ENCODE measurements around the gene ADAMTS14.
A peak's percentile ranks its signal among the peaks of the same experiment; 100 is the strongest.

The ADAMTS14 gene

GRCh38 chr10:70688828-70689227, 16.5 kb downstream of the ADAMTS14 start:
- TF ChIP-seq, protein P1, sequence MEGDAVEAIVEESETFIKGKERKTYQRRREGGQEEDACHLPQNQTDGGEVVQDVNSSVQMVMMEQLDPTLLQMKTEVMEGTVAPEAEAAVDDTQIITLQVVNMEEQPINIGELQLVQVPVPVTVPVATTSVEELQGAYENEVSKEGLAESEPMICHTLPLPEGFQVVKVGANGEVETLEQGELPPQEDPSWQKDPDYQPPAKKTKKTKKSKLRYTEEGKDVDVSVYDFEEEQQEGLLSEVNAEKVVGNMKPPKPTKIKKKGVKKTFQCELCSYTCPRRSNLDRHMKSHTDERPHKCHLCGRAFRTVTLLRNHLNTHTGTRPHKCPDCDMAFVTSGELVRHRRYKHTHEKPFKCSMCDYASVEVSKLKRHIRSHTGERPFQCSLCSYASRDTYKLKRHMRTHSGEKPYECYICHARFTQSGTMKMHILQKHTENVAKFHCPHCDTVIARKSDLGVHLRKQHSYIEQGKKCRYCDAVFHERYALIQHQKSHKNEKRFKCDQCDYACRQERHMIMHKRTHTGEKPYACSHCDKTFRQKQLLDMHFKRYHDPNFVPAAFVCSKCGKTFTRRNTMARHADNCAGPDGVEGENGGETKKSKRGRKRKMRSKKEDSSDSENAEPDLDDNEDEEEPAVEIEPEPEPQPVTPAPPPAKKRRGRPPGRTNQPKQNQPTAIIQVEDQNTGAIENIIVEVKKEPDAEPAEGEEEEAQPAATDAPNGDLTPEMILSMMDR (IDR thresholded peaks at IDR 0.05; ENCODE audit: control insufficient read depth, insufficient read depth, low read depth, low read length, missing control alignments): no peak
- no peak overlapping the region for H3K4me3 ChIP-seq (ENCODE audit: control insufficient read depth, low read depth, low read length)
- DNase-seq (ENCODE audit: low read depth): no peak

- TF ChIP-seq, protein P1 (IDR thresholded peaks at IDR 0.05; ENCODE audit: control insufficient read depth, insufficient read depth, low read depth, low read length, missing control alignments): no peak
- no peak for DNase-seq (ENCODE audit: low read depth)
Measured at GRCh38 chr10:70689661-70690060, 17.4 kb downstream of the ADAMTS14 start.

GRCh38 chr10:70690589-70690988, 18.3 kb downstream of the ADAMTS14 start:
- no peak for DNase-seq (ENCODE audit: low read depth)
- TF ChIP-seq, protein P1 (IDR thresholded peaks at IDR 0.05; ENCODE audit: control insufficient read depth, insufficient read depth, low read depth, low read length, missing control alignments): no peak
- no peak overlapping the region for H3K4me3 ChIP-seq (ENCODE audit: control insufficient read depth, low read depth, low read length)

More at GRCh38 chr10:70689661-70690060, 17.4 kb downstream of the ADAMTS14 start:
- H3K4me3 ChIP-seq (ENCODE audit: control insufficient read depth, low read depth, low read length): no peak overlapping the region

GRCh38 chr10:70691611-70692010, 19.3 kb downstream of the ADAMTS14 start:
- no peak for DNase-seq (ENCODE audit: low read depth)
- TF ChIP-seq, protein P1 (IDR thresholded peaks at IDR 0.05; ENCODE audit: control insufficient read depth, insufficient read depth, low read depth, low read length, missing control alignments): no peak
- H3K4me3 ChIP-seq (ENCODE audit: control insufficient read depth, low read depth, low read length): no peak overlapping the region

GRCh38 chr10:70692043-70692603, 19.8 kb downstream of the ADAMTS14 start:
- H3K4me3 ChIP-seq (ENCODE audit: control insufficient read depth, low read depth, low read length): no peak overlapping the region
- DNase-seq (ENCODE audit: low read depth): no peak
- TF ChIP-seq, protein P1 (IDR thresholded peaks at IDR 0.05; ENCODE audit: control insufficient read depth, insufficient read depth, low read depth, low read length, missing control alignments): no peak

DNA sequence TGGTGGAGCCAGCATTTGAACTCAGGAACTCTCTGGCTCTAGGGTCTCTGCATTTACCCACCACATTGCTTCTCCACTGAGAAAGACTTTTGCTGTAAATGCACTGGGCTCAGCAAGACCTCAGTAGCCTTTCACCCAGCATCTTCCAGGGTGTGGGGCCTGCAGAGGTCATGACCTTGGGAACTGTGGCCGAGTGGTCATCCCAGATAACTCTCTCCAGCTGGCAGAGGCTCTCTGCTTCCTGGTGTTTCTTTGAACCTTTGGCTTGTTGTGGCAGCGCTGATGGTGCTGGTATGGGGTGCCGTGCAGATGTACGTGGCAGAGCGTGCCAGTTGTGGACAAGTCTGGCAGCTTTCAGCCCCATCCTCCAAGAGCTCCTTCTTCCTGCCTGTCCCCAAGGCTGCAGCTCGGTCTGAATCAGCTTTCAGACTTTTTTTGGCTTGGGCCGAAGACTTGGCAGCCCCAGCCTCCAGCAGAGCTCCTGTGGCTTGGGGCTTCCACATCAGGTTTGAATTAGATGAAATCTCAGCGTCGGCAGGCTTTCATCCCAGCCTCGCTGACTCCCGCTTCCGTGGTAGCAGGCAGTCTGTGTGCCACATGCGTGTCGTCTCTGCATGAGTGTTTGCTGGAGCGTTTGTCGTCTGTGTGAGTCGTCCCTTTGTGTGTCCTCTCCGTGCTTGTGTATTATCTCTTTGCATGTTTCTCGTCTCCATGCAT, 21.5 kb downstream of the ADAMTS14 start:
- H3K4me3 ChIP-seq (ENCODE audit: control insufficient read depth, low read depth, low read length): no peak overlapping the region
- peak; percentile 94 for DNase-seq (ENCODE audit: low read depth)
- TF ChIP-seq, protein P1 (IDR thresholded peaks at IDR 0.05; ENCODE audit: control insufficient read depth, insufficient read depth, low read depth, low read length, missing control alignments): no peak
